CD8-positive, alpha-beta memory T cell (primary cell): ENCODE measurements around the gene TMEM82. TPM values are rescaled to one million over a fixed set of nuclear protein-coding genes. Genes with fewer than 3 reads are reported as not detected.

Experiments
- CTCF ChIA-PET: fragments of 350-600 bp; sonication (Branson Sonifier 250); formaldehyde crosslinking; loops from one replicate; lab custom pipeline; 2021; ENCODE audit warnings: antibody characterized with exemption; lab: Charles Lee
- POLR2A ChIA-PET: fragments of 350-600 bp; sonication (Branson Sonifier 250); formaldehyde crosslinking; loops from one replicate; lab custom pipeline; 2021; ENCODE audit warnings: antibody characterized with exemption; lab: Charles Lee
- DNase-seq, 5 donors: peaks; one replicate each; pipeline versions ENCODE4 v3.0.0 to v3.0.0-alpha.2; 2020 to 2022; ENCODE audit warnings: mixed read lengths in 1 of 5
- H3K27ac ChIP-seq: one replicate; pipeline ENCODE4 v1.7.0; 2013; ENCODE audit warnings: low read depth, mild to moderate bottlenecking, low read length, moderate library complexity
- H3K27me3 ChIP-seq: 2 replicates; pipeline ENCODE4 v1.7.0; 2013; ENCODE audit warnings: low read length, mild to moderate bottlenecking; ENCODE audit not compliant: insufficient read depth, poor library complexity, severe bottlenecking
- H3K36me3 ChIP-seq: 2 replicates; pipeline ENCODE4 v1.7.0; 2013; ENCODE audit warnings: mild to moderate bottlenecking, low read length, moderate library complexity; ENCODE audit not compliant: insufficient read depth
- H3K4me1 ChIP-seq: 2 replicates; pipeline ENCODE4 v1.7.0; 2013; ENCODE audit warnings: mild to moderate bottlenecking, low read length, moderate library complexity; ENCODE audit not compliant: insufficient read depth
- H3K4me3 ChIP-seq: 2 replicates; pipeline ENCODE4 v1.7.0; 2013; ENCODE audit warnings: mild to moderate bottlenecking, low read length
- H3K9me3 ChIP-seq: 2 replicates; pipeline ENCODE4 v1.7.0; 2013; ENCODE audit warnings: mild to moderate bottlenecking, low read length
- H3K27ac Mint-ChIP-seq, 8 donors: one replicate each; pipeline ENCODE4 v1.8.0; 2020 to 2021; ENCODE audit warnings: mixed read lengths in 8 of 8, mild to moderate bottlenecking in 6 of 8, inconsistent platforms in 3 of 8, moderate library complexity in 3 of 8
- H3K27me3 Mint-ChIP-seq, 2 donors: one replicate each; pipeline ENCODE4 v1.8.0; 2020 to 2021; ENCODE audit warnings: mixed read lengths in 2 of 2, mild to moderate bottlenecking in 1 of 2, moderate library complexity in 1 of 2
- H3K36me3 Mint-ChIP-seq, 3 donors: one replicate each; pipeline ENCODE4 v1.8.0; 2020 to 2021; ENCODE audit warnings: mixed read lengths in 3 of 3, inconsistent platforms in 1 of 3, mild to moderate bottlenecking in 1 of 3
- H3K4me1 Mint-ChIP-seq, 3 donors: one replicate each; pipeline ENCODE4 v1.8.0; 2020 to 2021; ENCODE audit warnings: mixed read lengths in 3 of 3, inconsistent platforms in 1 of 3, mild to moderate bottlenecking in 1 of 3
- H3K4me3 Mint-ChIP-seq, 7 donors: one replicate each; pipeline ENCODE4 v1.8.0; 2020 to 2021; ENCODE audit warnings: mixed read lengths in 7 of 7, mild to moderate bottlenecking in 6 of 7, moderate library complexity in 4 of 7, inconsistent platforms in 2 of 7
- H3K9me3 Mint-ChIP-seq, 5 donors: one replicate each; pipeline ENCODE4 v1.8.0; 2020 to 2022; ENCODE audit warnings: mixed read lengths in 5 of 5, mild to moderate bottlenecking in 3 of 5, moderate library complexity in 2 of 5, inconsistent platforms in 1 of 5
- polyA plus RNA-seq: library from polyadenylated mRNA; unstranded; fragments of 300-500 nt; fragmentation: Illumina TruSeq; gene quantifications from one replicate; pipeline ENCODE4 v1.2.3, GENCODE V29; 2021
- total RNA-seq, 2 experiments: library from RNA; stranded (reverse); gene quantifications; one replicate each; pipeline ENCODE4 v1.2.3, GENCODE V29; 2021

The TMEM82 gene
- total and polyA plus RNA-seq, 3 experiments from 2014 or later, result not detected

DNA sequence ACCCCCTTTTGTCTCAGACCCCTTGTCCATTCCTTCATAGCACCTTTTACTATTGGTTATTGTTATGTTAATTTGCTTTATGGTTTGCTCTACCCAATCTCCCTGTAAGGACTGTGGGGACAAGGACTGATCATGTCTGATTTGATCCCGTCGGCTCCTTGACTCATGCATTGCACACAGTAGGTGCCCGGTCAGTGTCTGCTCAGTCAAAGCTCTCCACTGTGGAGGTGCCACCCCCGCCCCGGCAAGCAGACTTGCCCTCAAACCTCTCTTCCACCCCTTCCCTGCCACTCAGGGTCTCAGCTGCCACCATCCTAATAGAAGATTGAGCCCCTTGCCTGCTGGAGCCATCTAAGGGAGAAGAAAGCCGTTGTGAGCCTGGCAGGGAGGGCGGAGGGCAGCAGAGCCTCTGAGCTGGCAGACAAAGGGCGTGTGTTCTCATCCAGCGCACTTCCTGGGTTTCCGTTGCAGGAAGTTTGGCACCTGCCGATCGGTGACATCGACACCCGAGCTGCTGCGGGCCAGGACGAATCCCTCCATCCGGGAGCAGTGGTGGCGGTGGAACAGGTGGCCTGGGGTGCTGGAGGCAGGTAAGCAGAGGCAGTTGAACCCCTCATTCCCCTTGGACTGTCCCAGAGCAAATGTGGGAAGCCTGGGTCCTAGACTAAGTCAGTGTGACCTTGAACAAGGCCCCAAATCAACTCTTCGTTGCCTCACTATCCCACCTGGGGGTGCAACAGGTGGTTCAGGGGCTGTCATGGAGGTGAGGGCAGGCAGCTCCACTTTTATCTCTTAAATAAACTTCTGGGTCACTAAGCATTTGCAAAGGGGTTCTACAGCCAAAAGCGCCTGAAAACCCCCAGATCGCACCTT is 14.1 kb downstream of the TMEM82 start:
- Histone ChIP-seq H3K27ac (no peak overlapping the region), H3K4me3 (no peak overlapping the region), H3K9me3 (no peaks in the 10 kb centered on the region), H3K36me3 (no peaks in the 10 kb centered on the region), H3K4me1 (peaks cover 10% of the 10 kb centered on the region), H3K27me3 (peaks cover 24% of the 10 kb centered on the region)
- ChIA-PET POLR2A (interaction anchor here (0.6 kb wide), 1 partner anchor 15 kb away, joined by 3 read pairs; no protein-coding TSS in a partner anchor), CTCF (no interaction called here)
- Mint-ChIP-seq H3K27me3 (peaks cover 28 to 54% of the 10 kb centered on the region in 2 donors), H3K4me3 (peak overlapping the region in 2 of 7 donors; percentile 10 to 25), H3K4me1 (peaks cover 5 to 24% (median 12%) of the 10 kb centered on the region in 3 donors), H3K36me3 (peaks cover 0 to 10% (median 0%) of the 10 kb centered on the region in 3 donors), H3K9me3 (peaks cover 0 to 5% (median 0%) of the 10 kb centered on the region in 5 donors), H3K27ac (peak overlapping the region in 2 of 8 donors; percentile 34 to 89)
- no peak for DNase-seq

DNA sequence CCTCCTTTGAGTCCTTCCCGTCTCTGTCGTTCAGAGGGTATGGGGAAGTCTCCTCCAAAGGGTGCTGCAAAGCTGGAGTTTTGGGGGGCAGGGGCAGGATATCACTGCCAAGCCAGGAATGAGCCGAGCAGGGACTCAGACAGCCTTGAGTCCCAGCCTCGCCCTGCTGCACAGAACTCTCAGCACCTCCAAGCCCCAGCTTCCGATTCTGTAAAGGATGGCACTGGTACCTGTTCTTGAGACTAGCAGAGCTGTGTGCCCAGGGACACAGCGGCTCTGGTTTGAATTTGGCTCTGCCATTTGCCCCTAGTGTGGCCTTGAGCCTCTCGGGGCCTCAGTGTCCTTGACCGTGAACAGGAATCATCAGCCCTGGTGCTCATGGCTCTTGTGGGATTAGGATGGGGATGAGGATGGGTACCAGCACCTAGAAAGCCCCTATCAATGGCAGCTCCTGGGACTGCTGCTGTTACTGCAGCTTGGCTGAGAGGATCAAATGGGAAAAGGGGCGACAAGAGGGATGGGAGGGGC is 14.8 kb downstream of the TMEM82 start:
- Mint-ChIP-seq H3K36me3 (peaks cover 0 to 10% (median 0%) of the 10 kb centered on the region in 3 donors), H3K27me3 (peaks cover 29 to 55% of the 10 kb centered on the region in 2 donors), H3K4me1 (peaks cover 5 to 24% (median 12%) of the 10 kb centered on the region in 3 donors), H3K9me3 (peaks cover 0 to 5% (median 0%) of the 10 kb centered on the region in 5 donors), H3K27ac (peak overlapping the region in 1 of 8 donors; percentile 19), H3K4me3 (peak overlapping the region in 3 of 7 donors; percentile 23 to 63 (median 40))
- peaks cover 24% of the 10 kb centered on the region for H3K27me3 ChIP-seq
- no peak overlapping the region for H3K4me3 ChIP-seq
- ChIA-PET CTCF (no interaction called here), POLR2A (no interaction called here)
- no peaks in the 10 kb centered on the region for H3K9me3 ChIP-seq
- peaks cover 10% of the 10 kb centered on the region for H3K4me1 ChIP-seq
- H3K27ac ChIP-seq, result no peak overlapping the region
- H3K36me3 ChIP-seq, result no peaks in the 10 kb centered on the region
- DNase-seq, result no peak

DNA sequence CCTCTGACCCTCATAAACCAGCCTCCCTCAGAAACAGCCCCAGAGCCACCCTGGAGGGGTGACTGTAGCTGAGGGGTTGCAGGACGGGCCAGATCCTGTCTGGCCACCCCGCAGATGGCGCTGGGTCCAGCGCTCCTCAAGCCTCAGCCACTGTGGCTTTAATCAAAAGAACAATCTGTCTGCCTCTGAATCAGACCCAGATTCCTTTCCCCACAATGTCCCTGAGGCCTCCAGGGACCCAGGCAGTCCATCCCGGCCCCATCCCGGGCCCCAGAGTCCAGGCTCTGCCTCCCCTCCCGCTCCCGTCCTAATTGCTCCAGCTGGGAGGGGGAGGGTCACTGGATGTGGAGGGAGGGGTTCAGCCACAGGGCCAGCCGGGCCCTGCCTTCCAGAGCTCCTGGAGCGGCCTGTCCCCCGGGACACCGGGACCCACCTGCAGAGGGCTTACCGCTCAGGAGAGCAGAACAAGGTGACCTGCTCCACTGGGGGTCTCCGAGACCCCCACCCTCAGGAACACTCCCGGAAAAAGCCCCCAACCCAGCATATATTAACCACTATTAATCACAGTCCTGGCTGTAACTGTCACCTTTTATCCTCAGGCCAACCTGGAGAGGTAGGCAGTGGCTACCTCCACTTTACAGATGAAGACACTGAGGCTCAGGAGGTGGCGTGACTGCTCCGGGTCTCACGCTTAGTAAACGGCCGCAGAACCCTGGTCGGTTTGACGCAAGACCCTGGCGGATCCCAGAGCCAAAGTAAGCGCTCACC is 15.5 kb downstream of the TMEM82 start:
- Histone ChIP-seq H3K4me3 (no peak overlapping the region), H3K27ac (no peak overlapping the region), H3K27me3 (peaks cover 24% of the 10 kb centered on the region), H3K36me3 (no peaks in the 10 kb centered on the region), H3K9me3 (no peaks in the 10 kb centered on the region), H3K4me1 (peaks cover 10% of the 10 kb centered on the region)
- H3K27ac Mint-ChIP-seq, result peak overlapping the region in 2 of 8 donors; percentile 38 to 43
- DNase-seq, result no peak
- peaks cover 0 to 10% (median 0%) of the 10 kb centered on the region in 3 donors for H3K36me3 Mint-ChIP-seq
- ChIA-PET POLR2A (no interaction called here), CTCF (no interaction called here)
- H3K27me3 Mint-ChIP-seq, result peaks cover 35 to 58% of the 10 kb centered on the region in 2 donors
- H3K4me3 Mint-ChIP-seq, result peak overlapping the region; percentile 26 to 76 (median 69)
- peaks cover 0 to 5% (median 0%) of the 10 kb centered on the region in 5 donors for H3K9me3 Mint-ChIP-seq
- peaks cover 5 to 24% (median 12%) of the 10 kb centered on the region in 3 donors for H3K4me1 Mint-ChIP-seq

DNA sequence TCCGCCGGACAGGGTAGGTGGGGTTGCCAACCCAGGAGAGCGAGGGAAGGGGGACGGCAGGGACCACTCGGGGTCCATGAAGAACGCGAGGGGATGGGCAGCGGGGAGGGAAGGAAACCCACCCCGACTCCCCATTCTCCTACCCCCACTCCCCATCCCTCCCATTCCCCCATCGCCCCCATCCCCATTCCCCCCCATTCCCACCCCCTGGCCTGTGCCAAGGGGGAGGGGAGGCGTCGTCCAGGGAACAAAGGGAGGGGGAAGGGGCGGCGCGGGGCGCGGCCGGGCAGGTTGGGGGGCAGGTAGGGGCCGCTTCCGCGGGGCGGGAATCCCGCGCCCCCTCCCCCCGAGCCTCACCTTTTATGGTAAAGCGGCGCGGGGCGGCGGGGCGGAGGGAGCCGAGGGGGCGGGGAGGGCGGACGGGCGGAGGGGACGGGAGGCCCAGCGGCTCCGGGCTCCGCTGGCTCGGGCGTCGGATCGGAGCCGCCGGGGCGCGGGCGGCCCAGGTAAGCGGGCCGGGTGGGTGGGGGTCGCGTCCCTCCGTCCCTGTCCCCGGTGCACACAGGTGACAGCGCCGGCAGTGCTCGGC is 16.1 kb downstream of the TMEM82 start, which contains the start of gene FBLIM1:
TSS of gene FBLIM1 (plus strand) at position 453 of the 589 bp plus-strand sequence. CDS start 6,189 bp downstream, outside the sequence.
- Mint-ChIP-seq H3K9me3 (peaks cover 0 to 5% (median 0%) of the 10 kb centered on the region in 5 donors), H3K27me3 (peaks cover 34 to 56% of the 10 kb centered on the region in 2 donors), H3K36me3 (peaks cover 0 to 10% (median 0%) of the 10 kb centered on the region in 3 donors), H3K4me3 (peak within 1 kb of the TSS; percentile 26 to 81 (median 69)), H3K4me1 (peaks cover 5 to 24% (median 12%) of the 10 kb centered on the region in 3 donors), H3K27ac (peak within 1 kb of the TSS in 2 of 8 donors; percentile 38 to 43)
- no peak within 1 kb of the TSS for H3K4me3 ChIP-seq
- ChIA-PET CTCF (no interaction called here), POLR2A (no interaction called here)
- peaks cover 24% of the 10 kb centered on the region for H3K27me3 ChIP-seq
- no peak within 1 kb of the TSS for H3K27ac ChIP-seq
- peaks cover 10% of the 10 kb centered on the region for H3K4me1 ChIP-seq
- H3K9me3 ChIP-seq, result no peaks in the 10 kb centered on the region
- no peaks in the 10 kb centered on the region for H3K36me3 ChIP-seq
- no peak for DNase-seq

DNA sequence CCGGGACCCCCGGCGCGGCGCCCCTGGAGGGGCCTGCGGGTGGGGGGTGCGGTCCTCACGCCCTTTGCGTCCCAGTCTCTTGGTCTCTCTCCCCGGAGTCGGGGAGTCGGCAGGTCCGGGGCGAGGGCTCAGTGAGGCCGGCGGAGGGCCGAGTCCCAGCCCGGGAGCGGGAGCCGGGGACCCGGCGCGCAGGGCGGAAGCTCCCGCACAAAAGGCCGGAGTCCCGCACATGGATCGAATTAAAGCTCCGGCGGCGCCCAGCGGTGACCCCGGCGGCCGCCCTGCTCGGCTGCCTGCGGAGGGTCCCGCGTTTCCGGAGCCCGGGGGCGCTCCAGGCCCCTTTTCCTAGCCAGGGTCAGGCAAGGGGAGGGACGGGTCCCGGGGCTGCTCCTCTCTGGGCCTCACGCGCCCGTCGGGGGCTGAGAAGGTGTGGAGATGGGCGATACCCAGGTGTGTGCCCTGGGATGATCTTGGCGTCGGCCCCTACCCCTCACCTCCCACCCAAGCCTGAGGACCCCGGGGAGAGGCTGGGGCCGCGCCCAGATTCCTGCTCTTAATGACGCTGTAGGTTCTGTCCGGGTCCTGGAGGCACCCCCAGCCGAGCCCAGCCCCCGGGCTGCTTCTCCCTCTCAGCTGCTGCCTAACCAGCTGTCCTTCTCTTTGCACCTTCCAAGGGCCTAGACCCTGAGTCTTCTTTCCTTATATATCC is 16.8 kb downstream of the TMEM82 start:
- POLR2A ChIA-PET, result no interaction called here
- Mint-ChIP-seq H3K36me3 (peaks cover 0 to 10% (median 0%) of the 10 kb centered on the region in 3 donors), H3K4me1 (peaks cover 5 to 24% (median 12%) of the 10 kb centered on the region in 3 donors), H3K27me3 (peaks cover 35 to 59% of the 10 kb centered on the region in 2 donors), H3K9me3 (peaks cover 0 to 5% (median 0%) of the 10 kb centered on the region in 5 donors), H3K27ac (no peak overlapping the region), H3K4me3 (peak overlapping the region in 6 of 7 donors; percentile 23 to 81 (median 26))
- H3K27ac ChIP-seq, result no peak overlapping the region
- H3K9me3 ChIP-seq, result no peaks in the 10 kb centered on the region
- H3K27me3 ChIP-seq, result peaks cover 24% of the 10 kb centered on the region
- no peak overlapping the region for H3K4me3 ChIP-seq
- CTCF ChIA-PET, result no interaction called here
- H3K4me1 ChIP-seq, result peaks cover 10% of the 10 kb centered on the region
- H3K36me3 ChIP-seq, result no peaks in the 10 kb centered on the region
- no peak for DNase-seq

DNA sequence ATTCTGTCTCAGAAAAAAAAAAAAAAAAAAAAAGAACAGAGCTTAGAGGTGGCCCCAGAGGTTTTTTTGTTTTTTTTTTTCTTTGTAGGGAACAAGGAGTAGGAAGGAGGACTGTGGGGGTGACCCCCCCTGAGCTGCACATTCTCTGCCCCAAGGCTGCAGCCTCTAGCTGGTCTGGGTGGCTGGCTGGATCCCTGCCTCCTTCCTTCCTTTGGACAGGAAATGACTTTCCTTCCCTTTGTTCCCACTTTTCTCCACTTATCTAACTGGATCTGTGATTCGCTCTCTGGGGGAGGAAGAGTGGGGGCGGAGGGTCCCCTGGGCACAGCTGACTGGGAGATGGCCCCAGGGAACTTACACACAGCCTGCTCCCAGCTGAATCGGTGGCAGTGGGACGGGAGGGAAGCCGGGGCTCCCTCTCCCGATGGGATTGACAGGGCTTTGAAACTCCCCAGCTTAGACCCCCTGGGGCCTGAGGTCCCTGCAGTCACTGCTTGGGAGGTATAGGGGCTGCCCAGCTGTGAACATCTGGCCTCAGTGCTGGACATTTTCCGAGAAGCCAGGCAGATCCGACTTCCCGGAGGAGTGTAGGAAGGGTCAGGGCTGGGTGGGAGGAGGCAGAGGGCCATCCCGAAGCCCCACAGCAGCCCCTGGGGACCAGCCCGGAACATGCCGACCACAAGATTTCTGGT is 18.4 kb downstream of the TMEM82 start:
- Histone ChIP-seq H3K4me3 (no peak overlapping the region), H3K4me1 (peaks cover 10% of the 10 kb centered on the region), H3K27ac (no peak overlapping the region), H3K27me3 (peaks cover 24% of the 10 kb centered on the region), H3K36me3 (no peaks in the 10 kb centered on the region), H3K9me3 (no peaks in the 10 kb centered on the region)
- Mint-ChIP-seq H3K27me3 (peaks cover 35 to 62% of the 10 kb centered on the region in 2 donors), H3K4me1 (peaks cover 5 to 24% (median 12%) of the 10 kb centered on the region in 3 donors), H3K36me3 (peaks cover 0 to 4% (median 0%) of the 10 kb centered on the region in 3 donors), H3K9me3 (no peaks in the 10 kb centered on the region), H3K27ac (no peak overlapping the region), H3K4me3 (no peak overlapping the region)
- CTCF ChIA-PET, result no interaction called here
- DNase-seq, result no peak
- POLR2A ChIA-PET, result no interaction called here
